MCF 10A (cell line): ENCODE measurements around the gene GP5. TPM values are rescaled to one million over a fixed set of nuclear protein-coding genes. Genes with fewer than 3 reads are reported as not detected.

Experiments
- BruUV-seq: library from RNA; stranded (reverse); fragments of 400-500 nt; replicated peaks from 2 replicates; lab custom pipeline; 2021; lab: Mats Ljungman, UMichigan
- CTCF ChIA-PET: fragments of 300-600 bp; sonication (Branson Sonifier 250); formaldehyde crosslinking; extraction: SDS; loops from one replicate; lab custom pipeline; 2021; ENCODE audit warnings: antibody characterized with exemption, inconsistent platforms; lab: Yijun Ruan, JAX
- POLR2A ChIA-PET: fragments of 300-600, 350-650 bp; sonication (Branson Sonifier 250); formaldehyde crosslinking; extraction: SDS; loops from one replicate; lab custom pipeline; 2020; ENCODE audit warnings: antibody characterized with exemption, inconsistent platforms; lab: Yijun Ruan, JAX
- DNase-seq: peaks from one replicate; pipeline ENCODE4 v3.0.0-alpha.2; 2018; ENCODE audit not compliant: unreplicated experiment
- H3K27ac Mint-ChIP-seq: one replicate; pipeline ENCODE4 v1.8.0; 2022; ENCODE audit warnings: mild to moderate bottlenecking, low read depth, mixed read lengths; ENCODE audit not compliant: unreplicated experiment
- H3K27me3 Mint-ChIP-seq: one replicate; pipeline ENCODE4 v1.8.0; 2022; ENCODE audit warnings: mixed read lengths; ENCODE audit not compliant: insufficient read depth, unreplicated experiment
- H3K36me3 Mint-ChIP-seq: one replicate; pipeline ENCODE4 v1.8.0; 2022; ENCODE audit warnings: mild to moderate bottlenecking, moderate library complexity, mixed read lengths; ENCODE audit not compliant: insufficient read depth, unreplicated experiment
- H3K4me1 Mint-ChIP-seq: one replicate; pipeline ENCODE4 v1.8.0; 2022; ENCODE audit warnings: mixed read lengths; ENCODE audit not compliant: insufficient read depth, unreplicated experiment
- H3K4me3 Mint-ChIP-seq: one replicate; pipeline ENCODE4 v1.8.0; 2022; ENCODE audit warnings: mild to moderate bottlenecking, moderate library complexity, mixed read lengths; ENCODE audit not compliant: unreplicated experiment
- H3K9me3 Mint-ChIP-seq: one replicate; pipeline ENCODE4 v1.8.0; 2022; ENCODE audit warnings: mixed read lengths; ENCODE audit not compliant: unreplicated experiment
- intact Hi-C: fragments of 100-400 bp; cut with micrococcal nuclease; formaldehyde crosslinking; loops from 2 replicates; pipeline ENCODE4 v1.14.1; 2022
- total RNA-seq: library from RNA; stranded (reverse); gene quantifications from 2 replicates; pipeline ENCODE4 v1.2.3, GENCODE V29; 2022
- TF ChIP-seq, protein P1 (sequence below): fragments of 200-600 bp; IDR thresholded peaks from one replicate; pipeline ENCODE4 v1.8.0; 2022; ENCODE audit warnings: antibody characterized with exemption, mild to moderate bottlenecking; ENCODE audit not compliant: unreplicated experiment

Gene GP5
- total RNA-seq, 1 experiment from 2014 or later = not detected

DNA sequence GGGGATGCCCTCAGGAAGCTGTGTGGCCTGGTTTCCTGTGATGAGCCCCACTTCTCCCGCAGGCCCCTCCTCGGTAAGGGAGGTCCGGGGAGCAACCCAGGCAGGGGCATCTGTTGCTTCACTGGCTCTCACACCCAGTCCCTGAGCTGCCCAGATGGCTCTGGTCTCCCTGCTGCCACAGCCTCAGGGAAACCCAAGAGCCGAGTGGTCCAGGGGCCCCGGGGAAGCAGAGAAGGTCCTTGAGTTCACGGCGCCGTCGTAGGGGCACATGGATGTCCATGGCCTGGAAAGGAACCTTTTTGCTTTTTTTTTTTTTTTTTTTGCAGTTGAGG lies 16.2 kb downstream of the GP5 start:
- Mint-ChIP-seq H3K9me3 (no peaks in the 10 kb centered on the region), H3K27ac (no peak overlapping the region), H3K27me3 (peaks cover 35% of the 10 kb centered on the region), H3K4me3 (no peak overlapping the region), H3K36me3 (no peaks in the 10 kb centered on the region), H3K4me1 (no peaks in the 10 kb centered on the region)
- no TSS peak for BruUV-seq
- ChIA-PET CTCF (no interaction called here), POLR2A (no interaction called here)
- TF ChIP-seq, protein P1, sequence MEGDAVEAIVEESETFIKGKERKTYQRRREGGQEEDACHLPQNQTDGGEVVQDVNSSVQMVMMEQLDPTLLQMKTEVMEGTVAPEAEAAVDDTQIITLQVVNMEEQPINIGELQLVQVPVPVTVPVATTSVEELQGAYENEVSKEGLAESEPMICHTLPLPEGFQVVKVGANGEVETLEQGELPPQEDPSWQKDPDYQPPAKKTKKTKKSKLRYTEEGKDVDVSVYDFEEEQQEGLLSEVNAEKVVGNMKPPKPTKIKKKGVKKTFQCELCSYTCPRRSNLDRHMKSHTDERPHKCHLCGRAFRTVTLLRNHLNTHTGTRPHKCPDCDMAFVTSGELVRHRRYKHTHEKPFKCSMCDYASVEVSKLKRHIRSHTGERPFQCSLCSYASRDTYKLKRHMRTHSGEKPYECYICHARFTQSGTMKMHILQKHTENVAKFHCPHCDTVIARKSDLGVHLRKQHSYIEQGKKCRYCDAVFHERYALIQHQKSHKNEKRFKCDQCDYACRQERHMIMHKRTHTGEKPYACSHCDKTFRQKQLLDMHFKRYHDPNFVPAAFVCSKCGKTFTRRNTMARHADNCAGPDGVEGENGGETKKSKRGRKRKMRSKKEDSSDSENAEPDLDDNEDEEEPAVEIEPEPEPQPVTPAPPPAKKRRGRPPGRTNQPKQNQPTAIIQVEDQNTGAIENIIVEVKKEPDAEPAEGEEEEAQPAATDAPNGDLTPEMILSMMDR = no peak
- intact Hi-C loops = no loop called here
- no peak for DNase-seq

DNA sequence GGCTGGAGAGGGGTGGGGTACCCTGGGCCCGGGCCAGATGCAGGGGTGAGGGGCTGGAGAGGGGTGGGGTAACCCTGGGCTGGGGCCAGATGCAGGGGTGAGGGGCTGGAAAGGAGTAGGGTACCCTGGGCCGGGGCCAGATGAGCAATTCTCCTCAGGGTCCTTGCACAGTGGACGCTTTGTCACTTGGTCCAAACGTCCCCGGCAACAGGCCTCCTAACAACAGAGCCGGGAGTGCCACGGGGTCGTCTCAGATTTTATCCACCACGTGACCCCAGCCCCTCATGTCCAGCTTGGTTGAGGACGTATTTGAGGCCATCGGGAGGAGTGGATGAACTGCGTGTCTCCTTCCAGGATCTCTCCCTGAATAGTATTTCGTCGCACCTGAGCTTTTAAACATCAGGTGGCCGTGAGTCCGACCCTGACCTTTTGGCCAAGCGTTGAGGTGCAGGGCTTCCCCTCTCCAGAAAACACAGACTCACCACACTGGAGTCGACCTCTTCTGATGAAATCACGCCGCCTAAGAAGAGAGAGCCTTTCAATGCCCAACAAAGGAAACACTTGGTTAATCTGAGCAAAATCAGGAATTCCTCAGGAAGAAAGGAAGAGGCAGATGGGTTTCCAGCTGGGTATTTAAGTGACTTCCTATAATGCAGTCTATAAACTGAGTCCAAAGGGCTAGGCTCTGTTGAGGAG lies 16.7 kb downstream of the GP5 start:
- TF ChIP-seq, protein P1 = no peak
- ChIA-PET CTCF (no interaction called here), POLR2A (no interaction called here)
- intact Hi-C loops = no loop called here
- Mint-ChIP-seq H3K36me3 (no peaks in the 10 kb centered on the region), H3K4me3 (no peak overlapping the region), H3K9me3 (no peaks in the 10 kb centered on the region), H3K27ac (no peak overlapping the region), H3K4me1 (no peaks in the 10 kb centered on the region), H3K27me3 (peaks cover 36% of the 10 kb centered on the region)
- no peak for DNase-seq
- no TSS peak for BruUV-seq

DNA sequence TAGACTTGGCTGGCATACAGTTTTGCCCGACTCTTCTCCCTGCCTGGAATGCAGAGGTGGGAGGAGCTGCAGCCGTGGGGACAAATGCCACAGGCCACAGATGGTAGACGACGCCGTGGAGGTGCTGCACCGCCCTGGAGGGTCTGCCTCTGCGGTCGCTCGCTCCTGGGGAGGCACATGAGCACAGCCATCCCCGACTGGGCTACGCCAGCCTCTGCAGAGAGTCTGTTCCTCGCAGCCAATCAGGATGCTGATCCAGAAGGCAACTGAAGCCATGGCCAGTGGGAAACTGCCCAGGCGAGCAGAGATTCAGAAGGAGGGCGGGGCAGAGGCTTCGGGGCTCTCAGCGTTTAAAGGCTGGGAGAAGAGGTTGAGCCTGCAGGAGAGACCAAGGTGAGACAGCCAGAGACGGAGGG lies 17.6 kb downstream of the GP5 start:
- ChIA-PET POLR2A (no interaction called here), CTCF (no interaction called here)
- Mint-ChIP-seq H3K4me1 (no peaks in the 10 kb centered on the region), H3K9me3 (no peaks in the 10 kb centered on the region), H3K36me3 (no peaks in the 10 kb centered on the region), H3K27ac (no peak overlapping the region), H3K27me3 (peaks cover 45% of the 10 kb centered on the region), H3K4me3 (no peak overlapping the region)
- intact Hi-C loops = no loop called here
- TF ChIP-seq, protein P1 = no peak
- no peak for DNase-seq
- BruUV-seq = no TSS peak

DNA sequence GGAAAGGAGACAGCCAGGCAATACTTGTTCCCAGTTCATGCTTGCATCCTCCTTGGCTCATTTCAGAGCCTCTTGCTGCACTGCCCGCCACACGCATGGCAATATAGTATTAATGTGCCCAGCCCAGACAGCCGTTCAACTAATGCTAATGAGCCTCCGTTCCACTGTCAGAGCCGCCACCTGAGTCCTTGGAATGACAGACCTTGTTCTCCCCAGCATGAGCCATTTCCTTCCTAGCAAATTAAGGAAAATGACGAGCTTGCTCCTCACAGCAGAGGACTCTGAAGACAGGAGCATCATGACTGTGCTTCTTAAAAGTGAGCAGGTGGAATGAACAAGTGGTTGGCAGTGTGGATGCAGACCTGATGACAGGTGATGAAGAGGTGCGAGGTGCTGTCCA lies 18.7 kb downstream of the GP5 start:
- Mint-ChIP-seq H3K27me3 (peaks cover 54% of the 10 kb centered on the region), H3K9me3 (no peaks in the 10 kb centered on the region), H3K36me3 (no peaks in the 10 kb centered on the region), H3K27ac (no peak overlapping the region), H3K4me3 (no peak overlapping the region), H3K4me1 (no peaks in the 10 kb centered on the region)
- ChIA-PET CTCF (interaction anchor here (0.7 to 0.9 kb wide), 2 partner anchors 35 to 37 kb away, joined by 3 to 4 read pairs; no protein-coding TSS in a partner anchor), POLR2A (interaction anchor here (1.0 kb wide), 1 partner anchor 9 kb away, joined by 3 read pairs; no protein-coding TSS in a partner anchor)
- no TSS peak for BruUV-seq
- TF ChIP-seq, protein P1 = no peak
- intact Hi-C loops = no loop called here
- DNase-seq = no peak
